AG04449 (cell line): ENCODE measurements around the gene WDR91.

ENCODE experiments used
- CTCF ChIA-PET: fragments of 350-600 bp; formaldehyde crosslinking; extraction: SDS; loops from one replicate; lab custom pipeline; 2021; ENCODE audit warnings: antibody characterized with exemption; lab: Yijun Ruan, JAX
- POLR2A ChIA-PET: fragments of 400-600, 350-600 bp; formaldehyde crosslinking; extraction: SDS; loops from one replicate; lab custom pipeline; 2020; ENCODE audit warnings: antibody characterized with exemption, inconsistent platforms; lab: Yijun Ruan, JAX
- DNase-seq: peaks from one replicate; pipeline ENCODE4 v3.0.0-alpha.2; 2010; ENCODE audit warnings: low read depth, low spot score
- H3K4me3 ChIP-seq: 2 replicates; pipeline ENCODE4 v1.5.1; 2011; ENCODE audit warnings: low read depth, mild to moderate bottlenecking, control low read depth, low read length
- CTCF ChIP-seq: IDR thresholded peaks from one replicate; pipeline ENCODE4 v1.5.1; 2011; ENCODE audit warnings: mild to moderate bottlenecking, moderate library complexity, low read length, control low read depth, inconsistent platforms; ENCODE audit not compliant: insufficient read depth; ENCODE audit errors: missing control alignments

The WDR91 gene

GRCh38 chr7:135190703-135191102, 20.6 kb downstream of the WDR91 start:
- TF ChIP-seq CTCF = no peak
- H3K4me3 ChIP-seq = no peak overlapping the region
- ChIA-PET CTCF (interaction anchor here (1.1 to 4.4 kb wide), 4 partner anchors 9 to 20 kb away, joined by 3 to 25 read pairs (median 4); partner anchors contain the start of gene CYREN), POLR2A (no interaction called here)
- no peak for DNase-seq

GRCh38 chr7:135189961-135190360, 21.4 kb downstream of the WDR91 start:
- no peak for DNase-seq
- ChIA-PET POLR2A (no interaction called here), CTCF (interaction anchor here (1.2 to 4.4 kb wide), 3 partner anchors 8 to 19 kb away, joined by 3 to 25 read pairs (median 4); partner anchors contain the start of gene CYREN)
- TF ChIP-seq CTCF = no peak
- no peak overlapping the region for H3K4me3 ChIP-seq

- POLR2A ChIA-PET = interaction anchor here (0.5 kb wide), 1 partner anchor 18 kb away, joined by 3 read pairs; no protein-coding TSS in a partner anchor
- no peak overlapping the region for H3K4me3 ChIP-seq
- no peak for DNase-seq
- no peak for TF ChIP-seq CTCF
- CTCF ChIA-PET = interaction anchor here (0.9 to 4.4 kb wide), 3 partner anchors 8 to 18 kb away, joined by 3 to 25 read pairs (median 4); partner anchors contain the start of gene CYREN
These were observed 22.1 kb downstream of the WDR91 start for GRCh38 chr7:135189221-135189662.

- TF ChIP-seq CTCF = no peak
- ChIA-PET CTCF (interaction anchor here (0.9 to 4.4 kb wide), 2 partner anchors 7 to 17 kb away, joined by 3 to 25 read pairs; partner anchors contain the start of gene CYREN), POLR2A (no interaction called here)
- no peak overlapping the region for H3K4me3 ChIP-seq
- DNase-seq = no peak
These were observed 22.9 kb downstream of the WDR91 start for GRCh38 chr7:135188298-135188984.

GRCh38 chr7:135186841-135187253, 24.5 kb downstream of the WDR91 start:
- no peak for DNase-seq
- H3K4me3 ChIP-seq = no peak overlapping the region
- ChIA-PET POLR2A (no interaction called here), CTCF (no interaction called here)
- no peak for TF ChIP-seq CTCF

GRCh38 chr7:135186261-135186540, 25.1 kb downstream of the WDR91 start:
- CTCF ChIA-PET = no interaction called here
- no peak for DNase-seq
- TF ChIP-seq CTCF = no peak
- H3K4me3 ChIP-seq = no peak overlapping the region
- POLR2A ChIA-PET = no interaction called here
